Naive thymus-derived CD4-positive, alpha-beta T cell (primary cell): Measurements from ENCODE around the gene MACROD2. TPM values are rescaled to one million over a fixed set of nuclear protein-coding genes. Genes with fewer than 3 reads are reported as not detected.

Source experiments
- ATAC-seq: fragments of 150-1000 bp; cut with Tn5 transposase; 2 replicates; pipeline ENCODE4 v1.10.0; 2021; ENCODE audit warnings: mild to moderate bottlenecking, moderate library complexity
- CTCF ChIA-PET: fragments of 350-600 bp; sonication (Branson Sonifier 250); formaldehyde crosslinking; loops from one replicate; lab custom pipeline; 2021; ENCODE audit warnings: antibody characterized with exemption; lab: Charles Lee
- POLR2A ChIA-PET: fragments of 350-600 bp; sonication (Branson Sonifier 250); formaldehyde crosslinking; loops from one replicate; lab custom pipeline; 2021; ENCODE audit warnings: antibody characterized with exemption, inconsistent platforms; lab: Charles Lee
- DNase-seq, 9 donors: peaks; one replicate each; pipeline versions ENCODE4 v3.0.0 to v3.0.0-alpha.2; 2020 to 2022; ENCODE audit warnings: mixed read lengths in 1 of 9
- H3K27ac ChIP-seq: one replicate; pipeline ENCODE4 v1.7.0; 2013; ENCODE audit warnings: mild to moderate bottlenecking, low read depth, low read length, moderate library complexity
- H3K27me3 ChIP-seq, 2 donors: one replicate each; pipeline ENCODE4 v1.7.0; 2013; ENCODE audit warnings: low read length in 2 of 2, mild to moderate bottlenecking in 2 of 2, moderate library complexity in 2 of 2; ENCODE audit not compliant: control insufficient read depth in 2 of 2, insufficient read depth in 2 of 2
- H3K36me3 ChIP-seq, 3 experiments: 1 replicate in 2 of 3; 2 replicates in 1 of 3; pipeline ENCODE4 v1.7.0; 2013; ENCODE audit warnings: low read length in 3 of 3, mild to moderate bottlenecking in 3 of 3, moderate library complexity in 1 of 3; ENCODE audit not compliant: insufficient read depth in 3 of 3, control insufficient read depth in 2 of 3
- H3K4me1 ChIP-seq, 2 donors: one replicate each; pipeline ENCODE4 v1.7.0; 2013; ENCODE audit warnings: low read length in 2 of 2, mild to moderate bottlenecking in 2 of 2, moderate library complexity in 1 of 2; ENCODE audit not compliant: control insufficient read depth in 2 of 2, insufficient read depth in 2 of 2
- H3K4me3 ChIP-seq: 2 replicates; pipeline ENCODE4 v1.7.0; 2013; ENCODE audit warnings: mild to moderate bottlenecking, low read length
- H3K9me3 ChIP-seq, 3 experiments: 1 replicate in 2 of 3; 2 replicates in 1 of 3; pipeline ENCODE4 v1.7.0; 2013; ENCODE audit warnings: low read length in 3 of 3; ENCODE audit not compliant: control insufficient read depth in 2 of 3
- H3K27ac Mint-ChIP-seq, 9 donors: one replicate each; pipeline ENCODE4 v1.8.0; 2020 to 2022; ENCODE audit warnings: mixed read lengths in 9 of 9, mild to moderate bottlenecking in 8 of 9, moderate library complexity in 5 of 9, inconsistent platforms in 2 of 9
- H3K27me3 Mint-ChIP-seq, 5 donors: one replicate each; pipeline ENCODE4 v1.8.0; 2021 to 2022; ENCODE audit warnings: mixed read lengths in 5 of 5, mild to moderate bottlenecking in 1 of 5
- H3K36me3 Mint-ChIP-seq, 5 donors: one replicate each; pipeline ENCODE4 v1.8.0; 2020 to 2022; ENCODE audit warnings: mixed read lengths in 5 of 5, mild to moderate bottlenecking in 3 of 5, inconsistent platforms in 1 of 5
- H3K4me1 Mint-ChIP-seq, 7 donors: one replicate each; pipeline ENCODE4 v1.8.0; 2020 to 2022; ENCODE audit warnings: mixed read lengths in 7 of 7, mild to moderate bottlenecking in 3 of 7, inconsistent platforms in 1 of 7
- H3K4me3 Mint-ChIP-seq, 10 donors: one replicate each; pipeline ENCODE4 v1.8.0; 2020 to 2022; ENCODE audit warnings: mild to moderate bottlenecking in 10 of 10, mixed read lengths in 10 of 10, moderate library complexity in 6 of 10, inconsistent platforms in 2 of 10
- H3K9me3 Mint-ChIP-seq, 11 donors: one replicate each; pipeline ENCODE4 v1.8.0; 2020 to 2022; ENCODE audit warnings: mixed read lengths in 11 of 11, mild to moderate bottlenecking in 4 of 11, inconsistent platforms in 1 of 11, moderate library complexity in 1 of 11
- intact Hi-C, 2 donors: fragments of 100-400 bp; cut with micrococcal nuclease; formaldehyde crosslinking; loops; one replicate each; pipeline ENCODE4 v1.15.1; 2023
- polyA plus RNA-seq, 2 donors: library from polyadenylated mRNA; unstranded; fragments of 300-500 nt; fragmentation: Illumina TruSeq; gene quantifications; one replicate each; pipeline ENCODE4 v1.2.3, GENCODE V29; 2021
- total RNA-seq, 6 experiments: library from RNA in 5 of 6; stranded (reverse) in 5 of 6; gene quantifications; 1 replicate in 5 of 6; 2 replicates in 1 of 6; pipeline ENCODE4 v1.2.3 and lab custom pipeline; 2021 to 2026

Gene MACROD2
- total and polyA plus RNA-seq, 7 experiments from 2014 or later, result 0.27 to 0.86 (median 0.34) TPM; not detected in 4

- Mint-ChIP-seq H3K27ac (no peak overlapping the region), H3K9me3 (peaks cover 0 to 14% (median 7%) of the 10 kb centered on the region in 11 donors), H3K4me1 (no peaks in the 10 kb centered on the region), H3K4me3 (no peak overlapping the region), H3K36me3 (no peaks in the 10 kb centered on the region), H3K27me3 (no peaks in the 10 kb centered on the region)
- ATAC-seq (no peak), DNase-seq (no peak)
- no peaks in the 10 kb centered on the region for H3K27me3 ChIP-seq
- H3K4me3 ChIP-seq, result no peak overlapping the region
- no peak overlapping the region for H3K27ac ChIP-seq
- no peaks in the 10 kb centered on the region for H3K4me1 ChIP-seq
- POLR2A ChIA-PET, result no interaction called here
- CTCF ChIA-PET, result no interaction called here
- no peaks in the 10 kb centered on the region for H3K9me3 ChIP-seq
- intact Hi-C loops, result no loop called here
- H3K36me3 ChIP-seq, result no peaks in the 10 kb centered on the region
Measured at GRCh38 chr20:15072316-15072715, 1077.0 kb downstream of the MACROD2 start.

- H3K9me3 ChIP-seq, result no peaks in the 10 kb centered on the region
- POLR2A ChIA-PET, result no interaction called here
- no peak for DNase-seq
- no peak for ATAC-seq
- no peaks in the 10 kb centered on the region for H3K4me1 ChIP-seq
- no peaks in the 10 kb centered on the region for H3K27me3 ChIP-seq
- Mint-ChIP-seq H3K27ac (no peak overlapping the region), H3K27me3 (no peaks in the 10 kb centered on the region), H3K4me1 (no peaks in the 10 kb centered on the region), H3K9me3 (peaks cover 0 to 6% (median 0%) of the 10 kb centered on the region in 11 donors), H3K4me3 (no peak overlapping the region), H3K36me3 (no peaks in the 10 kb centered on the region)
- no peak overlapping the region for H3K27ac ChIP-seq
- H3K4me3 ChIP-seq, result no peak overlapping the region
- CTCF ChIA-PET, result no interaction called here
- no peaks in the 10 kb centered on the region for H3K36me3 ChIP-seq
- intact Hi-C loops, result no loop called here
Measured at GRCh38 chr20:15075586-15075985, 1080.3 kb downstream of the MACROD2 start.

- no peaks in the 10 kb centered on the region for H3K36me3 Mint-ChIP-seq
- H3K27ac Mint-ChIP-seq, result no peak overlapping the region
- H3K4me3 Mint-ChIP-seq, result no peak overlapping the region
- H3K9me3 Mint-ChIP-seq, result peaks cover 0 to 6% (median 0%) of the 10 kb centered on the region in 11 donors
- Histone ChIP-seq H3K27ac (no peak overlapping the region), H3K4me1 (no peaks in the 10 kb centered on the region), H3K27me3 (no peaks in the 10 kb centered on the region), H3K4me3 (no peak overlapping the region), H3K9me3 (no peaks in the 10 kb centered on the region), H3K36me3 (no peaks in the 10 kb centered on the region)
- H3K4me1 Mint-ChIP-seq, result no peaks in the 10 kb centered on the region
- H3K27me3 Mint-ChIP-seq, result no peaks in the 10 kb centered on the region
- CTCF ChIA-PET, result no interaction called here
- intact Hi-C loops, result no loop called here
- DNase-seq (no peak), ATAC-seq (no peak)
- POLR2A ChIA-PET, result no interaction called here
Measured at GRCh38 chr20:15076785-15077184, 1081.5 kb downstream of the MACROD2 start.

GRCh38 chr20:15077733-15078250, 1082.5 kb downstream of the MACROD2 start:
- H3K27me3 Mint-ChIP-seq, result no peaks in the 10 kb centered on the region
- no peaks in the 10 kb centered on the region for H3K9me3 ChIP-seq
- no peak overlapping the region for H3K4me3 ChIP-seq
- CTCF ChIA-PET, result interaction anchor here (0.7 kb wide), 1 partner anchor 36 kb away, joined by 3 read pairs; no protein-coding TSS in a partner anchor
- no peaks in the 10 kb centered on the region for H3K4me1 Mint-ChIP-seq
- peak overlapping the region in 1 of 9 donors; percentile 57 for H3K27ac Mint-ChIP-seq
- no peaks in the 10 kb centered on the region for H3K4me1 ChIP-seq
- DNase-seq (no peak), ATAC-seq (no peak)
- H3K36me3 ChIP-seq, result no peaks in the 10 kb centered on the region
- H3K9me3 Mint-ChIP-seq, result peaks cover 0 to 6% (median 1%) of the 10 kb centered on the region in 11 donors
- intact Hi-C loops, result no loop called here
- no peak overlapping the region for H3K4me3 Mint-ChIP-seq
- H3K36me3 Mint-ChIP-seq, result no peaks in the 10 kb centered on the region
- H3K27ac ChIP-seq, result no peak overlapping the region
- POLR2A ChIA-PET, result no interaction called here
- no peaks in the 10 kb centered on the region for H3K27me3 ChIP-seq

- ChIA-PET CTCF (no interaction called here), POLR2A (no interaction called here)
- Mint-ChIP-seq H3K27ac (no peak overlapping the region), H3K4me3 (no peak overlapping the region), H3K27me3 (no peaks in the 10 kb centered on the region), H3K9me3 (peaks cover 0 to 6% (median 0%) of the 10 kb centered on the region in 11 donors), H3K4me1 (no peaks in the 10 kb centered on the region), H3K36me3 (no peaks in the 10 kb centered on the region)
- H3K4me1 ChIP-seq, result no peaks in the 10 kb centered on the region
- H3K36me3 ChIP-seq, result no peaks in the 10 kb centered on the region
- no peak overlapping the region for H3K27ac ChIP-seq
- no peaks in the 10 kb centered on the region for H3K9me3 ChIP-seq
- intact Hi-C loops, result no loop called here
- ATAC-seq (no peak), DNase-seq (no peak)
- no peak overlapping the region for H3K4me3 ChIP-seq
- H3K27me3 ChIP-seq, result no peaks in the 10 kb centered on the region
Measured at GRCh38 chr20:15079594-15080340, 1084.5 kb downstream of the MACROD2 start.

GRCh38 chr20:15081261-15081660, 1085.9 kb downstream of the MACROD2 start:
- Histone ChIP-seq H3K36me3 (no peaks in the 10 kb centered on the region), H3K4me1 (no peaks in the 10 kb centered on the region), H3K9me3 (no peaks in the 10 kb centered on the region), H3K4me3 (no peak overlapping the region), H3K27me3 (no peaks in the 10 kb centered on the region), H3K27ac (no peak overlapping the region)
- no peak for ATAC-seq
- no peak overlapping the region for H3K27ac Mint-ChIP-seq
- intact Hi-C loops, result no loop called here
- H3K27me3 Mint-ChIP-seq, result no peaks in the 10 kb centered on the region
- H3K4me1 Mint-ChIP-seq, result no peaks in the 10 kb centered on the region
- no peak overlapping the region for H3K4me3 Mint-ChIP-seq
- DNase-seq, result no peak
- H3K9me3 Mint-ChIP-seq, result peaks cover 0 to 6% (median 0%) of the 10 kb centered on the region in 11 donors
- ChIA-PET CTCF (no interaction called here), POLR2A (no interaction called here)
- H3K36me3 Mint-ChIP-seq, result no peaks in the 10 kb centered on the region
